ENCODE results near the gene TMIGD3. TPM values are rescaled to one million over a fixed set of nuclear protein-coding genes. Genes with fewer than 3 reads are reported as not detected.
"Not testable (repeated sequence)": the region's sequence is repeated elsewhere in the genome, so short reads cannot be mapped to it uniquely, and the experiment has no call there.

The TMIGD3 gene
- total RNA-seq, 1 experiment from 2014 or later = not detected

GRCh38 chr1:111551623-111552411 is 48.4 kb upstream of the TMIGD3 start:
- Mint-ChIP-seq H3K4me3 (no peak overlapping the region), H3K27me3 (ENCODE audit: low read depth) (no peaks in the 10 kb centered on the region), H3K27ac (no peak overlapping the region), H3K4me1 (no peaks in the 10 kb centered on the region), H3K36me3 (no peaks in the 10 kb centered on the region), H3K9me3 (no peaks in the 10 kb centered on the region)
- ChIA-PET CTCF (interaction anchor here (0.6 to 1.1 kb wide), 3 partner anchors 44 to 336 kb away, joined by 3 to 4 read pairs (median 3); no protein-coding TSS in a partner anchor), POLR2A (no interaction called here)
- TF ChIP-seq E2F1 (CRISPR knock-in tag; IDR thresholded peaks at IDR 0.05) (no peak), ZNF423 (CRISPR knock-in tag; IDR thresholded peaks at IDR 0.05) (no peak), EMX1 (CRISPR knock-in tag; IDR thresholded peaks at IDR 0.05) (no peak), PRDM15 (CRISPR knock-in tag; IDR thresholded peaks at IDR 0.05) (no peak), TEAD4 (CRISPR knock-in tag; IDR thresholded peaks at IDR 0.05) (no peak)
- TF ChIP-seq, protein P1, sequence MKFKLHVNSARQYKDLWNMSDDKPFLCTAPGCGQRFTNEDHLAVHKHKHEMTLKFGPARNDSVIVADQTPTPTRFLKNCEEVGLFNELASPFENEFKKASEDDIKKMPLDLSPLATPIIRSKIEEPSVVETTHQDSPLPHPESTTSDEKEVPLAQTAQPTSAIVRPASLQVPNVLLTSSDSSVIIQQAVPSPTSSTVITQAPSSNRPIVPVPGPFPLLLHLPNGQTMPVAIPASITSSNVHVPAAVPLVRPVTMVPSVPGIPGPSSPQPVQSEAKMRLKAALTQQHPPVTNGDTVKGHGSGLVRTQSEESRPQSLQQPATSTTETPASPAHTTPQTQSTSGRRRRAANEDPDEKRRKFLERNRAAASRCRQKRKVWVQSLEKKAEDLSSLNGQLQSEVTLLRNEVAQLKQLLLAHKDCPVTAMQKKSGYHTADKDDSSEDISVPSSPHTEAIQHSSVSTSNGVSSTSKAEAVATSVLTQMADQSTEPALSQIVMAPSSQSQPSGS (CRISPR knock-in tag; IDR thresholded peaks at IDR 0.05; ENCODE audit: borderline replicate concordance, low read depth) = no peak
- TF ChIP-seq, protein P2, sequence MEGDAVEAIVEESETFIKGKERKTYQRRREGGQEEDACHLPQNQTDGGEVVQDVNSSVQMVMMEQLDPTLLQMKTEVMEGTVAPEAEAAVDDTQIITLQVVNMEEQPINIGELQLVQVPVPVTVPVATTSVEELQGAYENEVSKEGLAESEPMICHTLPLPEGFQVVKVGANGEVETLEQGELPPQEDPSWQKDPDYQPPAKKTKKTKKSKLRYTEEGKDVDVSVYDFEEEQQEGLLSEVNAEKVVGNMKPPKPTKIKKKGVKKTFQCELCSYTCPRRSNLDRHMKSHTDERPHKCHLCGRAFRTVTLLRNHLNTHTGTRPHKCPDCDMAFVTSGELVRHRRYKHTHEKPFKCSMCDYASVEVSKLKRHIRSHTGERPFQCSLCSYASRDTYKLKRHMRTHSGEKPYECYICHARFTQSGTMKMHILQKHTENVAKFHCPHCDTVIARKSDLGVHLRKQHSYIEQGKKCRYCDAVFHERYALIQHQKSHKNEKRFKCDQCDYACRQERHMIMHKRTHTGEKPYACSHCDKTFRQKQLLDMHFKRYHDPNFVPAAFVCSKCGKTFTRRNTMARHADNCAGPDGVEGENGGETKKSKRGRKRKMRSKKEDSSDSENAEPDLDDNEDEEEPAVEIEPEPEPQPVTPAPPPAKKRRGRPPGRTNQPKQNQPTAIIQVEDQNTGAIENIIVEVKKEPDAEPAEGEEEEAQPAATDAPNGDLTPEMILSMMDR (IDR thresholded peaks at IDR 0.05) = no peak
- TF ChIP-seq, protein P3, sequence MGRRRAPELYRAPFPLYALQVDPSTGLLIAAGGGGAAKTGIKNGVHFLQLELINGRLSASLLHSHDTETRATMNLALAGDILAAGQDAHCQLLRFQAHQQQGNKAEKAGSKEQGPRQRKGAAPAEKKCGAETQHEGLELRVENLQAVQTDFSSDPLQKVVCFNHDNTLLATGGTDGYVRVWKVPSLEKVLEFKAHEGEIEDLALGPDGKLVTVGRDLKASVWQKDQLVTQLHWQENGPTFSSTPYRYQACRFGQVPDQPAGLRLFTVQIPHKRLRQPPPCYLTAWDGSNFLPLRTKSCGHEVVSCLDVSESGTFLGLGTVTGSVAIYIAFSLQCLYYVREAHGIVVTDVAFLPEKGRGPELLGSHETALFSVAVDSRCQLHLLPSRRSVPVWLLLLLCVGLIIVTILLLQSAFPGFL (CRISPR knock-in tag; IDR thresholded peaks at IDR 0.05; ENCODE audit: borderline replicate concordance) = no peak
- ATAC-seq (no peak), DNase-seq (ENCODE audit: low spot score) (no peak)

GRCh38 chr1:111547786-111548185 is 44.4 kb upstream of the TMIGD3 start:
- CTCF ChIA-PET = interaction anchor here (0.9 kb wide), 1 partner anchor 23 kb away, joined by 3 read pairs; no protein-coding TSS in a partner anchor
- H3K9me3 Mint-ChIP-seq; H3K4me1 Mint-ChIP-seq; H3K27ac Mint-ChIP-seq; H3K36me3 Mint-ChIP-seq; H3K4me3 Mint-ChIP-seq; ATAC-seq; POLR2A ChIA-PET; H3K27me3 Mint-ChIP-seq (ENCODE audit: low read depth); DNase-seq (ENCODE audit: low spot score): not testable (repeated sequence)

DNA sequence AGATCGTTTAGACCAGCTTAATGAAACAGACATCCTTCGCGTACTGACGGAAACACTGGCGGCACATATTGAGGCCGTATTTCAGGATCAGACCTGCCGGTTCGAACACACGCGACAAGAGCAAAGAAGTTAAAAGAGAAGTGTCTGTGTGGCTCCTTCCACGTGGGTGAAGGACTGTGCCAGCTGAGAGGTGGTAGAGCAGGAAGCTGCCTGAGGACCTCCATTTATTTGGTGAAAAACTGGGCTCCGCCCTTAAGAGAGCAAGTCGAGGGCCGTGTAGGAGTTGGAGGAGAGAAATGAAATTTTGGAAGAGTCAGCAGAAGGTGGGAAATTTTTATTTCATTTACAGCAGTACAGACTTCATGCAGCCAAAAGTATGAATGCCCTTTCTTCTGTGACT is 38.8 kb upstream of the TMIGD3 start:
- Mint-ChIP-seq H3K27me3 (ENCODE audit: low read depth) (peaks cover 16% of the 10 kb centered on the region), H3K4me1 (peaks cover 23% of the 10 kb centered on the region), H3K27ac (0 out of 2 replicates have a peak overlapping the region, but pooled peaks have one; percentile 3), H3K9me3 (peaks cover 6% of the 10 kb centered on the region), H3K36me3 (no peaks in the 10 kb centered on the region), H3K4me3 (no peak overlapping the region)
- no peak for DNase-seq (ENCODE audit: low spot score)
- peak; percentile 52 for ATAC-seq
- CTCF ChIA-PET = interaction anchor here (0.8 to 1.2 kb wide), 2 partner anchors 24 to 30 kb away, joined by 3 read pairs; no protein-coding TSS in a partner anchor
- POLR2A ChIA-PET = no interaction called here
- no peak for TF ChIP-seq MAX (CRISPR knock-in tag; IDR thresholded peaks at IDR 0.05)
- TF ChIP-seq CREB1 (CRISPR knock-in tag; IDR thresholded peaks at IDR 0.05) = no peak
- TF ChIP-seq, protein P4, sequence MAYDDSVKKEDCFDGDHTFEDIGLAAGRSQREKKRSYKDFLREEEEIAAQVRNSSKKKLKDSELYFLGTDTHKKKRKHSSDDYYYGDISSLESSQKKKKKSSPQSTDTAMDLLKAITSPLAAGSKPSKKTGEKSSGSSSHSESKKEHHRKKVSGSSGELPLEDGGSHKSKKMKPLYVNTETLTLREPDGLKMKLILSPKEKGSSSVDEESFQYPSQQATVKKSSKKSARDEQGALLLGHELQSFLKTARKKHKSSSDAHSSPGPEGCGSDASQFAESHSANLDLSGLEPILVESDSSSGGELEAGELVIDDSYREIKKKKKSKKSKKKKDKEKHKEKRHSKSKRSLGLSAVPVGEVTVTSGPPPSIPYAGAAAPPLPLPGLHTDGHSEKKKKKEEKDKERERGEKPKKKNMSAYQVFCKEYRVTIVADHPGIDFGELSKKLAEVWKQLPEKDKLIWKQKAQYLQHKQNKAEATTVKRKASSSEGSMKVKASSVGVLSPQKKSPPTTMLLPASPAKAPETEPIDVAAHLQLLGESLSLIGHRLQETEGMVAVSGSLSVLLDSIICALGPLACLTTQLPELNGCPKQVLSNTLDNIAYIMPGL (CRISPR knock-in tag; IDR thresholded peaks at IDR 0.05) = no peak
- TF ChIP-seq NFE2L1 (CRISPR knock-in tag; IDR thresholded peaks at IDR 0.05) = no peak
- TF ChIP-seq, protein P5, sequence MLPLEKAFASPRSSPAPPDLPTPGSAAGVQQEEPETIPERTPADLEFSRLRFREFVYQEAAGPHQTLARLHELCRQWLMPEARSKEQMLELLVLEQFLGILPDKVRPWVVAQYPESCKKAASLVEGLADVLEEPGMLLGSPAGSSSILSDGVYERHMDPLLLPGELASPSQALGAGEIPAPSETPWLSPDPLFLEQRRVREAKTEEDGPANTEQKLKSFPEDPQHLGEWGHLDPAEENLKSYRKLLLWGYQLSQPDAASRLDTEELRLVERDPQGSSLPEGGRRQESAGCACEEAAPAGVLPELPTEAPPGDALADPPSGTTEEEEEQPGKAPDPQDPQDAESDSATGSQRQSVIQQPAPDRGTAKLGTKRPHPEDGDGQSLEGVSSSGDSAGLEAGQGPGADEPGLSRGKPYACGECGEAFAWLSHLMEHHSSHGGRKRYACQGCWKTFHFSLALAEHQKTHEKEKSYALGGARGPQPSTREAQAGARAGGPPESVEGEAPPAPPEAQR (CRISPR knock-in tag; IDR thresholded peaks at IDR 0.05) = no peak
- TF ChIP-seq, protein P6, sequence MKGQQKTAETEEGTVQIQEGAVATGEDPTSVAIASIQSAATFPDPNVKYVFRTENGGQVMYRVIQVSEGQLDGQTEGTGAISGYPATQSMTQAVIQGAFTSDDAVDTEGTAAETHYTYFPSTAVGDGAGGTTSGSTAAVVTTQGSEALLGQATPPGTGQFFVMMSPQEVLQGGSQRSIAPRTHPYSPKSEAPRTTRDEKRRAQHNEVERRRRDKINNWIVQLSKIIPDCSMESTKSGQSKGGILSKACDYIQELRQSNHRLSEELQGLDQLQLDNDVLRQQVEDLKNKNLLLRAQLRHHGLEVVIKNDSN (CRISPR knock-in tag; IDR thresholded peaks at IDR 0.05) = no peak
